Kidney epithelial cell (primary cell): ENCODE results near the gene PTCH1. TPM values are rescaled to one million over a fixed set of nuclear protein-coding genes. Genes with fewer than 3 reads are reported as not detected.

ENCODE experiments used
- DNase-seq: peaks from one replicate; pipeline ENCODE4 v3.0.0-alpha.2; 2010; ENCODE audit warnings: low read depth
- H3K27me3 ChIP-seq: 2 replicates; pipeline ENCODE4 v1.6.0; 2011; ENCODE audit warnings: low read length; ENCODE audit not compliant: control insufficient read depth, insufficient read depth
- H3K36me3 ChIP-seq: 2 replicates; pipeline ENCODE4 v1.5.1; 2011; ENCODE audit warnings: low read length; ENCODE audit not compliant: control insufficient read depth, insufficient read depth
- H3K4me3 ChIP-seq: 2 replicates; pipeline ENCODE4 v1.5.1; 2011; ENCODE audit warnings: low read depth, mild to moderate bottlenecking, control low read depth, low read length
- CTCF ChIP-seq: IDR thresholded peaks from 2 replicates; pipeline ENCODE4 v1.5.1; 2011; ENCODE audit warnings: mild to moderate bottlenecking, moderate library complexity, low read length, control low read depth, inconsistent platforms; ENCODE audit not compliant: insufficient read depth, poor library complexity, severe bottlenecking
- total RNA-seq: library from RNA; depleted of rRNA; stranded (reverse); fragments of >200 nt; gene quantifications from 2 replicates; pipeline ENCODE4 v1.2.3, GENCODE V29; 2015

The PTCH1 gene
- total RNA-seq, 1 donor from 2014 or later = 2.8 TPM

GRCh38 chr9:95444160-95444559 is 72.6 kb downstream of the PTCH1 start:
- no peak overlapping the region for H3K4me3 ChIP-seq
- H3K27me3 ChIP-seq = no peaks in the 10 kb centered on the region
- no peak for DNase-seq
- peaks cover 1% of the 10 kb centered on the region for H3K36me3 ChIP-seq
- no peak for TF ChIP-seq CTCF

GRCh38 chr9:95443301-95443700 is 73.5 kb downstream of the PTCH1 start:
- DNase-seq = no peak
- no peak for TF ChIP-seq CTCF
- H3K36me3 ChIP-seq = peaks cover 1% of the 10 kb centered on the region
- no peak overlapping the region for H3K4me3 ChIP-seq
- no peaks in the 10 kb centered on the region for H3K27me3 ChIP-seq

GRCh38 chr9:95441081-95441480 is 75.7 kb downstream of the PTCH1 start:
- H3K4me3 ChIP-seq = no peak overlapping the region
- H3K27me3 ChIP-seq = no peaks in the 10 kb centered on the region
- no peak for TF ChIP-seq CTCF
- no peaks in the 10 kb centered on the region for H3K36me3 ChIP-seq
- DNase-seq = no peak

- no peak for TF ChIP-seq CTCF
- H3K4me3 ChIP-seq = no peak overlapping the region
- no peak for DNase-seq
- no peaks in the 10 kb centered on the region for H3K27me3 ChIP-seq
- H3K36me3 ChIP-seq = no peaks in the 10 kb centered on the region
Measured at GRCh38 chr9:95440447-95440846, 76.3 kb downstream of the PTCH1 start.

GRCh38 chr9:95438561-95439357 is 78.0 kb downstream of the PTCH1 start:
- no peak for DNase-seq
- TF ChIP-seq CTCF = no peak
- no peak overlapping the region for H3K4me3 ChIP-seq
- H3K27me3 ChIP-seq = no peaks in the 10 kb centered on the region
- no peaks in the 10 kb centered on the region for H3K36me3 ChIP-seq

GRCh38 chr9:95437559-95437958 is 79.2 kb downstream of the PTCH1 start:
- no peak for TF ChIP-seq CTCF
- no peaks in the 10 kb centered on the region for H3K27me3 ChIP-seq
- H3K4me3 ChIP-seq = no peak overlapping the region
- no peaks in the 10 kb centered on the region for H3K36me3 ChIP-seq
- no peak for DNase-seq
